GM12872 (cell line): ENCODE data around the gene PRSS12.

Experiments
- CTCF ChIP-seq: IDR thresholded peaks from 3 replicates; pipeline ENCODE4 v1.5.1; 2011; ENCODE audit warnings: low read depth, mild to moderate bottlenecking, low read length, moderate library complexity; ENCODE audit not compliant: insufficient read depth

The PRSS12 gene

GRCh38 chr4:118254368-118254767 lies 98.4 kb downstream of the PRSS12 start:
- TF ChIP-seq CTCF, result no peak

DNA sequence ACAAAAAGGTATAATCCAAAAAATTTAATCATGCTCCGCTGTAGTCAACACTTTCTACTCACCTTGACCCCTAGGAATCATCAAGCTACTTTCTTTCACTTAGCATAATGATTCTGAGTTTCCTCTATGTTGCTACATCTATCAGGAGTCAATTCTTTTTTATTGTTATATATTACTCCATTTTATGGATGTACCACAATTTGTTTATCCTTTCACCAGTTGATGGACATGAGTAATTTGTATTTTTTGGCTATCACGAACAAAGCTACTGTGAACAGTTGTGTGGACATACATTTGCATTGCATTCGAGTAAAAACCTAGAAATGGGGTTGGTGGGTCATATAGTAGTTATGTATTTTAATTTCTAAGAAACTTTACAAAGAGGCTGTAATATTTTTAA lies 102.9 kb downstream of the PRSS12 start:
- TF ChIP-seq CTCF, result no peak

GRCh38 chr4:118237531-118237930 lies 115.3 kb downstream of the PRSS12 start:
- TF ChIP-seq CTCF, result no peak

DNA sequence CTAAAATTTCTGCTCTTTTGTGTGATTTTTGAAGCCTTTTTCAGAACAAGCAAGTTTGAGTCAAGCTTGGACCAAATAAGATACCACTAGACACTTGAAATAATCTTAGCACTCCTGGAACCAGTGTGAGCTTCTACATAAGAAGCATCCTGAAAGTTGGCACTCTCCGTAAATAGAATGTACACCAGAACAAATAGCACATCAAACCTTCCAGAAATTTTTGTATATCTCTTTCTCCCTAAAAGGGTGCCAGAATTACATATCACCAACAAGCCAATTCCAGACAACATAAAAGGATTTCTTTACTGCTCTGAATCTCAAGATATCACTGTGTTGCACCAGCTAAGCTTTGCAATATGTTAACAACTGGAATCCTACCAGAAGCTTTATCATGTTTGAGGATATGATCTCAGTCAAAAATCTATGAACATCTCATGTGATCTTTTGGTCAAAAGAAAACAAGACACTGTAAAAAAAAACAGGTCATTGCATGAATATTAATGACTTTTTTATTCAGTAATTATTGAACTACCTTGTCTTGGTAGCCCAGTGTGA lies 117.2 kb downstream of the PRSS12 start:
- TF ChIP-seq CTCF, result no peak
